GM13976 (cell line): ENCODE data around the gene TMEM132A.
A peak's percentile ranks its signal among the peaks of the same experiment; 100 is the strongest.

Experiments
- DNase-seq: peaks from one replicate; pipeline ENCODE4 v3.0.0; 2012; ENCODE audit warnings: low spot score
- in situ Hi-C: fragments of 300-500 bp; cut with MboI; formaldehyde crosslinking; loops from one replicate; pipeline ENCODE4 v1.12.0; 2022; ENCODE audit warnings: low sequenced_read_pairs, mixed read lengths, inconsistent platforms; ENCODE audit not compliant: unreplicated experiment
- TF ChIP-seq, protein P1 (sequence below): IDR thresholded peaks from 2 replicates; pipeline ENCODE4 v1.5.1; 2012; ENCODE audit warnings: borderline replicate concordance, mild to moderate bottlenecking; ENCODE audit not compliant: insufficient read depth; ENCODE audit errors: extremely low read depth, missing control alignments, control extremely low read depth

TMEM132A gene

DNA sequence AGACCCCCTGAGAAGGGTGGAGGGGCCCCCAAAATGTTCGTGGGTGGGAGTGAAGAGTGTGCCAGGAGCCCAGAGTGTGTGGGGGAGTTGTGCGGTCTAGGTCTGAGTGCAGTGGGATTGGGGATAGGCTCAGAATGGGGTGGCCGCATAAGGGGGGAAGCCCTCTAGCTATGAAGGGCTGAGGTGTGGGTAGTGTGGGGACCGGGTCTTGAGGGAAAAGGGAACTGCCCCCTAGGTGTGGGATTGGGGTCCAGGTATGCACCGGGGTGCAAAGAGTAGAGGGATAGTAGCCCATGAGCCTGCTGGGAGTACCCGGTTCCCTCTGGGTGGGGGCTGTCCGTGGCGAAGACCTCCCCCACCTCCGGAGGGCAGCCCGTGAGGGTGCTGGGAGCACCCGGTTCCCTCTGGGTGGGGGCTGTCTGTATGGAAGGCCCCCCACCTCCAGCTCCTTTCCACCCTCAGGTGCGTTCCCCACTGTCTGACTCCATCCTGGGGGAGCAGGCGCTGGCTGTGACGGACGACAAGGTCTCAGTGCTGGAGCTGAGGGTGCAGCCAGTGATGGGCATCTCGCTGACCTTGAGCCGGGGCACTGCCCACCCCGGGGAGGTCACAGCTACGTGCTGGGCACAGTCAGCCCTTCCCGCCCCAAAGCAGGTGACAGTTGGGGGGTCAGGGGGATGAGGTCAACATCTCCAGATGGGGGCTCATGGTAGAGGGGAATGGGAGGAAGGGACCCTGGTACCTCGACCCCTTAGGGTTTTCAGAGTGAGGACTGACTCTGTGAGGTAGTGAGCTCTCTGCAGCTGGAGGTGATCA, 10.7 kb downstream of the TMEM132A start:
- TF ChIP-seq, protein P1, sequence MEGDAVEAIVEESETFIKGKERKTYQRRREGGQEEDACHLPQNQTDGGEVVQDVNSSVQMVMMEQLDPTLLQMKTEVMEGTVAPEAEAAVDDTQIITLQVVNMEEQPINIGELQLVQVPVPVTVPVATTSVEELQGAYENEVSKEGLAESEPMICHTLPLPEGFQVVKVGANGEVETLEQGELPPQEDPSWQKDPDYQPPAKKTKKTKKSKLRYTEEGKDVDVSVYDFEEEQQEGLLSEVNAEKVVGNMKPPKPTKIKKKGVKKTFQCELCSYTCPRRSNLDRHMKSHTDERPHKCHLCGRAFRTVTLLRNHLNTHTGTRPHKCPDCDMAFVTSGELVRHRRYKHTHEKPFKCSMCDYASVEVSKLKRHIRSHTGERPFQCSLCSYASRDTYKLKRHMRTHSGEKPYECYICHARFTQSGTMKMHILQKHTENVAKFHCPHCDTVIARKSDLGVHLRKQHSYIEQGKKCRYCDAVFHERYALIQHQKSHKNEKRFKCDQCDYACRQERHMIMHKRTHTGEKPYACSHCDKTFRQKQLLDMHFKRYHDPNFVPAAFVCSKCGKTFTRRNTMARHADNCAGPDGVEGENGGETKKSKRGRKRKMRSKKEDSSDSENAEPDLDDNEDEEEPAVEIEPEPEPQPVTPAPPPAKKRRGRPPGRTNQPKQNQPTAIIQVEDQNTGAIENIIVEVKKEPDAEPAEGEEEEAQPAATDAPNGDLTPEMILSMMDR: no peak
- peak; percentile 42 for DNase-seq
- in situ Hi-C loops: no loop called here

DNA sequence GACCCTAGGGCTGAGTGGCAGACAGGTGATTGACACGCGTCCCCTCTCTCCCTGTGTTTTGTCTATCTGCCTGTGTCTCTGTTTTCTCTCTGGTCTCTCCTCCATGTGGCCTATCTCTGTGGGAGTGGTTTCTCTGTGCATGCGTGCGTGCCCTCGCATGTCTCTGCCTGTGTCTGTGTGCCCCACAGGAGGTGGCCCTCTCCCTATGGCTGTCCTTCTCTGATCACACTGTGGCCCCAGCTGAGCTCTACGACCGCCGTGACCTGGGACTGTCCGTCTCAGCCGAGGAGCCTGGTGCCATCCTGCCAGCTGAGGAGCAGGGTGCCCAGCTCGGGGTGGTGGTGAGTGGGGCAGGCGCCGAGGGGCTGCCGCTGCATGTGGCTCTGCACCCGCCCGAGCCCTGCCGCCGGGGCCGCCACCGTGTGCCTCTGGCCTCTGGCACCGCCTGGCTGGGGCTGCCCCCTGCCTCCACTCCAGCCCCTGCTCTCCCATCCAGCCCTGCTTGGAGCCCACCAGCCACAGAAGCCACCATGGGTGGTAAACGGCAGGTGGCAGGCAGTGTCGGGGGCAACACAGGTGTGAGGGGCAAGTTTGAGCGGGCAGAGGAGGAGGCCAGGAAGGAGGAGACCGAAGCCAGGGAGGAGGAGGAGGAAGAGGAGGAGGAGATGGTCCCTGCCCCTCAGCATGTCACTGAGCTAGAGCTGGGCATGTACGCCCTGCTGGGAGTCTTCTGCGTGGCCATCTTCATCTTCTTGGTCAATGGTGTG, 11.6 kb downstream of the TMEM132A start:
- TF ChIP-seq, protein P1: no peak
- in situ Hi-C loops: no loop called here
- peak; percentile 45 for DNase-seq

DNA sequence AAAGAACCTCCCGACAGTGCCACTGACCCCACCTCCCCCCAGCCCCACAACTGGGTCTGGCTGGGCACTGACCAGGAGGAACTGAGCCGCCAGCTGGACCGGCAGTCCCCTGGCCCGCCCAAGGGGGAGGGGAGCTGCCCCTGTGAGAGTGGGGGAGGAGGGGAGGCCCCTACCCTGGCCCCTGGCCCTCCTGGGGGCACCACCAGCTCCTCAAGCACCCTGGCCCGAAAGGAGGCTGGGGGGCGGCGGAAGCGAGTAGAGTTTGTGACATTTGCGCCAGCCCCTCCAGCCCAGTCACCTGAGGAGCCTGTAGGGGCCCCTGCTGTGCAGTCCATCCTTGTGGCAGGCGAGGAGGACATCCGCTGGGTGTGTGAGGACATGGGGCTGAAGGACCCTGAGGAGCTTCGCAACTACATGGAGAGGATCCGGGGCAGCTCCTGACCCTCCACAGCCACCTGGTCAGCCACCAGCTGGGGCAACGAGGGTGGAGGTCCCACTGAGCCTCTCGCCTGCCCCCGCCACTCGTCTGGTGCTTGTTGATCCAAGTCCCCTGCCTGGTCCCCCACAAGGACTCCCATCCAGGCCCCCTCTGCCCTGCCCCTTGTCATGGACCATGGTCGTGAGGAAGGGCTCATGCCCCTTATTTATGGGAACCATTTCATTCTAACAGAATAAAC, 12.3 kb downstream of the TMEM132A start:
- DNase-seq: peak; percentile 32
- TF ChIP-seq, protein P1: no peak
- in situ Hi-C loops: no loop called here

DNA sequence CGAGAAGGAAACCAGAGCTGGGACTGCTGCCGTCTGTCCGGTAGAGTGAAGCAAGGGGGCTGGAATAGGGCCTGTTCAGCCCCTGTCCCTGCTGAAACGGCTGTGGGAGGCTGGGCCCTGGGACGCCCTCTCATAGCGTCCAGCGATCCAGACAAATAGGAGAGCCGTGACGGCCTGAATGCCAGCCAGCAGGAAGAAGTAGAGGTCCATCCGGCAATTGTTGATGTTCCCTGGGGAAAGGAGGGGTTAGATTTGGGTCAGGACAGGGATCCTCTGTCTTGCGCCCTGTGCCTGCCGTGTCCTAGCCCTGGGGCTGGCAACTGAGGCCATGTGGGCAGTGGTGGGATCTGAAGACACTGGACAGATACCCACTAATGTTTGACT, 12.9 kb downstream of the TMEM132A start:
- DNase-seq: no peak
- in situ Hi-C loops: no loop called here
- TF ChIP-seq, protein P1: no peak

DNA sequence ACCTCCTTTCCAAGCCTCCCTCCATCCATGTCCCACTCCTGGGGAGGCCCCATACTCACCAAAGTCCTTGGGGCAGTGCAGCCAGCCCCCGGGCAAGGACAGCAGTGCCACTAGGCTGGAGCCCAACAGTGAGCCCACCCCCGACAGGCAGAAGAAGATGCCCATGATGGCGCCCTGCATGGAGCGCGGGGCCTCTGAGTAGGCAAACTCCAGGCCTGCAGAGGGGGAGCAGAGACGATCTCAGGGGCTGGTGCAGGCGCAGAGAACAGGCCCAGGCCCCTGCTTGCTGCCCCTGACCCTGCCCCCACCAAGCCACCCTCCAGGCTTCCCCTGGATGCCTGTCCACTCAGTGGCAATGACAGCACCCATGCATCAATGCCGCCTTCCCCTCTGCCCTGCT, 13.6 kb downstream of the TMEM132A start:
- in situ Hi-C loops: no loop called here

DNA sequence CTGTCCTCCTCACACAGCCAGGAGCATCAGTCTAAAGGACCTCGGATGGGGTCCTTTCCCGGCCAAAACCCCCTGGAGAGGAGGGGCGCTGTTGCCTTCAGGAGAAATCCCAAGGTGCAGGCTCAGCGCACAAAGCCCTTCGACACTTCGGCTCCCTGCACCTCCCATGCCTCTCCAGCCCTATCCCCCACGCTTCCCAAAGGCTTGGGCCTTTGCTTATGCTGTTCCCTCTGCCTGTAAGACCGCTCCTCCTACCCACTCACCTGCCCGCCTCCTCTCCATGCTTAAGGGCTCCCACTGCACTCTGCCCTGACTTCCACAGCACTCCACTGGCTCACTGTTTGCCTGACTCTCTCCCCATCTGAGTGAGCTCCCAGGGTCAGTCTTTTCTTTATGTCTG, 14.2 kb downstream of the TMEM132A start:
- no peak for DNase-seq
- TF ChIP-seq, protein P1: no peak
- in situ Hi-C loops: no loop called here

More for the DNA sequence above, 13.6 kb downstream of the TMEM132A start:
- no peak for DNase-seq
- TF ChIP-seq, protein P1: no peak
